ENCODE measurements around the gene AIDA.

Gene AIDA

GRCh38 chr1:222732216-222733159 is 20.2 kb upstream of the AIDA start:
- H3K4me3 ChIP-seq (replicated peaks; ENCODE audit: insufficient read depth, low read length), result no peak overlapping the region
- no peaks in the 10 kb centered on the region for H3K27me3 ChIP-seq (ENCODE audit: insufficient read depth, poor library complexity, severe bottlenecking)
- DNase-seq (ENCODE audit: low read depth in 1 of 2, low spot score in 1 of 2), result no peak
- no peak overlapping the region for H3K27ac ChIP-seq (replicated peaks)
- TF ChIP-seq SPI1 (IDR thresholded peaks at IDR 0.05; ENCODE audit: borderline replicate concordance, low read depth) (no peak), POLR2AphosphoS5 (IDR thresholded peaks at IDR 0.05; ENCODE audit: low read depth) (no peak), GABPA (IDR thresholded peaks at IDR 0.05; ENCODE audit: low read depth) (no peak), CTCF (IDR thresholded peaks at IDR 0.05; ENCODE audit: insufficient read depth, low read length) (no peak)
- TF ChIP-seq, protein P1, sequence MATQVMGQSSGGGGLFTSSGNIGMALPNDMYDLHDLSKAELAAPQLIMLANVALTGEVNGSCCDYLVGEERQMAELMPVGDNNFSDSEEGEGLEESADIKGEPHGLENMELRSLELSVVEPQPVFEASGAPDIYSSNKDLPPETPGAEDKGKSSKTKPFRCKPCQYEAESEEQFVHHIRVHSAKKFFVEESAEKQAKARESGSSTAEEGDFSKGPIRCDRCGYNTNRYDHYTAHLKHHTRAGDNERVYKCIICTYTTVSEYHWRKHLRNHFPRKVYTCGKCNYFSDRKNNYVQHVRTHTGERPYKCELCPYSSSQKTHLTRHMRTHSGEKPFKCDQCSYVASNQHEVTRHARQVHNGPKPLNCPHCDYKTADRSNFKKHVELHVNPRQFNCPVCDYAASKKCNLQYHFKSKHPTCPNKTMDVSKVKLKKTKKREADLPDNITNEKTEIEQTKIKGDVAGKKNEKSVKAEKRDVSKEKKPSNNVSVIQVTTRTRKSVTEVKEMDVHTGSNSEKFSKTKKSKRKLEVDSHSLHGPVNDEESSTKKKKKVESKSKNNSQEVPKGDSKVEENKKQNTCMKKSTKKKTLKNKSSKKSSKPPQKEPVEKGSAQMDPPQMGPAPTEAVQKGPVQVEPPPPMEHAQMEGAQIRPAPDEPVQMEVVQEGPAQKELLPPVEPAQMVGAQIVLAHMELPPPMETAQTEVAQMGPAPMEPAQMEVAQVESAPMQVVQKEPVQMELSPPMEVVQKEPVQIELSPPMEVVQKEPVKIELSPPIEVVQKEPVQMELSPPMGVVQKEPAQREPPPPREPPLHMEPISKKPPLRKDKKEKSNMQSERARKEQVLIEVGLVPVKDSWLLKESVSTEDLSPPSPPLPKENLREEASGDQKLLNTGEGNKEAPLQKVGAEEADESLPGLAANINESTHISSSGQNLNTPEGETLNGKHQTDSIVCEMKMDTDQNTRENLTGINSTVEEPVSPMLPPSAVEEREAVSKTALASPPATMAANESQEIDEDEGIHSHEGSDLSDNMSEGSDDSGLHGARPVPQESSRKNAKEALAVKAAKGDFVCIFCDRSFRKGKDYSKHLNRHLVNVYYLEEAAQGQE (IDR thresholded peaks at IDR 0.05; ENCODE audit: insufficient replicate concordance, low read depth), result no peak

DNA sequence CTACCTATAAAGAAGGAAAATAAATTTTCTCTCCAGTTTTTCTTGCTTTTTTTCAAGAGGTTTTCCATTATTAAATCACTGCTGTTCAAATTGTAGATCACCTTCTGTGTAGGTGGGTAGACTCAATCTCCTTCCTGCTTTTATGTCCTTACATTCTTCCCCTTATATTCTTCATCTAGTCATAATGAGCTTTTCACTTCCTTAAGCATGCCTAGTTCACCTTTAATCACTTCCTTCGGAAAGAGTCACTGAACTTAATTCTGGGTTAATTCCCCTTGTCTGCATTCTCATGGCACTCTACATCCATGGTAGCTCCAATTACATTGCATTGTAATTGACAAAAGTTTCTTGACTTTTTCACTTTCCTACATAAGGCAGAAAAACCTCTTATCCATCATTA is 18.6 kb upstream of the AIDA start:
- Histone ChIP-seq H3K27me3 (ENCODE audit: insufficient read depth, poor library complexity, severe bottlenecking) (no peaks in the 10 kb centered on the region), H3K27ac (replicated peaks) (no peak overlapping the region), H3K4me3 (replicated peaks; ENCODE audit: insufficient read depth, low read length) (no peak overlapping the region)
- DNase-seq (ENCODE audit: low read depth in 1 of 2, low spot score in 1 of 2), result no peak
- TF ChIP-seq POLR2AphosphoS5 (IDR thresholded peaks at IDR 0.05; ENCODE audit: low read depth), result no peak
- TF ChIP-seq CTCF (IDR thresholded peaks at IDR 0.05; ENCODE audit: insufficient read depth, low read length), result no peak
- no peak for TF ChIP-seq GABPA (IDR thresholded peaks at IDR 0.05; ENCODE audit: low read depth)
- TF ChIP-seq, protein P1 (IDR thresholded peaks at IDR 0.05; ENCODE audit: insufficient replicate concordance, low read depth), result no peak
- TF ChIP-seq SPI1 (IDR thresholded peaks at IDR 0.05; ENCODE audit: borderline replicate concordance, low read depth), result no peak

- DNase-seq (ENCODE audit: low read depth in 1 of 2, low spot score in 1 of 2), result no peak
- Histone ChIP-seq H3K4me3 (replicated peaks; ENCODE audit: insufficient read depth, low read length) (no peak overlapping the region), H3K27ac (replicated peaks) (no peak overlapping the region), H3K27me3 (ENCODE audit: insufficient read depth, poor library complexity, severe bottlenecking) (no peaks in the 10 kb centered on the region)
- TF ChIP-seq GABPA (IDR thresholded peaks at IDR 0.05; ENCODE audit: low read depth) (no peak), CTCF (IDR thresholded peaks at IDR 0.05; ENCODE audit: insufficient read depth, low read length) (no peak), POLR2AphosphoS5 (IDR thresholded peaks at IDR 0.05; ENCODE audit: low read depth) (no peak), SPI1 (IDR thresholded peaks at IDR 0.05; ENCODE audit: borderline replicate concordance, low read depth) (no peak)
- TF ChIP-seq, protein P1 (IDR thresholded peaks at IDR 0.05; ENCODE audit: insufficient replicate concordance, low read depth), result no peak
Observed at GRCh38 chr1:222728746-222729145, 16.5 kb upstream of the AIDA start.

All from HL-60 (cell line).